ENCODE data around the gene ACER3. TPM values are rescaled to one million over a fixed set of nuclear protein-coding genes. Genes with fewer than 3 reads are reported as not detected.

The ACER3 gene
- total RNA-seq, 1 donor from 2014 or later, result 16.2 TPM

DNA sequence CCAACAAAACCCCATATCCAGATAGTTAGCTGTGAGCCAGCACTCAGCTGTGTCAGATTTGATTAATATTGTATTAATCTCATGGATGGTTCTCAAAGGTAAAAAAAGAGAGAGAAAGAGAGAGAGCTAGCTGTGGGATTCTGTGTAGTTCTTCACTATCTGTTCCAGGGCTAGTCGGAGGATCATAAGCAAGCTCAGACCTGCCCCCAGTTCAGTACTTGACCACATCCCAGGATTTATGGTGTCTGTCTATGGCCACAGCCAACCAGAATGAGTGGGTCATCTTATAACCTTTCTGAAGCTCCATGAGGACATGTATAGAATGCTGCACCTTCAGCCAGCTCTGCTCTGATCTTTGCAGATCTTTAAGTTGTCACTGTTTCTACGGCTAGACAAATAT, 160.0 kb downstream of the ACER3 start:
- Histone ChIP-seq H3K36me3 (no peaks in the 10 kb centered on the region), H3K27me3 (no peaks in the 10 kb centered on the region), H3K27ac (no peak overlapping the region), H3K9me3 (no peaks in the 10 kb centered on the region), H3K4me3 (no peak overlapping the region), H3K4me1 (peaks cover 14% of the 10 kb centered on the region)
- intact Hi-C loops (cut with DNase I), result no loop called here
- TF ChIP-seq POLR2AphosphoS5 (IDR thresholded peaks at IDR 0.05; ENCODE audit: insufficient read depth in 1 of 2, low read depth in 1 of 2), result no peak
- TF ChIP-seq, protein P1, sequence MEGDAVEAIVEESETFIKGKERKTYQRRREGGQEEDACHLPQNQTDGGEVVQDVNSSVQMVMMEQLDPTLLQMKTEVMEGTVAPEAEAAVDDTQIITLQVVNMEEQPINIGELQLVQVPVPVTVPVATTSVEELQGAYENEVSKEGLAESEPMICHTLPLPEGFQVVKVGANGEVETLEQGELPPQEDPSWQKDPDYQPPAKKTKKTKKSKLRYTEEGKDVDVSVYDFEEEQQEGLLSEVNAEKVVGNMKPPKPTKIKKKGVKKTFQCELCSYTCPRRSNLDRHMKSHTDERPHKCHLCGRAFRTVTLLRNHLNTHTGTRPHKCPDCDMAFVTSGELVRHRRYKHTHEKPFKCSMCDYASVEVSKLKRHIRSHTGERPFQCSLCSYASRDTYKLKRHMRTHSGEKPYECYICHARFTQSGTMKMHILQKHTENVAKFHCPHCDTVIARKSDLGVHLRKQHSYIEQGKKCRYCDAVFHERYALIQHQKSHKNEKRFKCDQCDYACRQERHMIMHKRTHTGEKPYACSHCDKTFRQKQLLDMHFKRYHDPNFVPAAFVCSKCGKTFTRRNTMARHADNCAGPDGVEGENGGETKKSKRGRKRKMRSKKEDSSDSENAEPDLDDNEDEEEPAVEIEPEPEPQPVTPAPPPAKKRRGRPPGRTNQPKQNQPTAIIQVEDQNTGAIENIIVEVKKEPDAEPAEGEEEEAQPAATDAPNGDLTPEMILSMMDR (IDR thresholded peaks at IDR 0.05), result no peak
- TF ChIP-seq POLR2A (IDR thresholded peaks at IDR 0.05), result no peak
- no peak for DNase-seq (ENCODE audit: extremely low spot score in 2 of 2)

DNA sequence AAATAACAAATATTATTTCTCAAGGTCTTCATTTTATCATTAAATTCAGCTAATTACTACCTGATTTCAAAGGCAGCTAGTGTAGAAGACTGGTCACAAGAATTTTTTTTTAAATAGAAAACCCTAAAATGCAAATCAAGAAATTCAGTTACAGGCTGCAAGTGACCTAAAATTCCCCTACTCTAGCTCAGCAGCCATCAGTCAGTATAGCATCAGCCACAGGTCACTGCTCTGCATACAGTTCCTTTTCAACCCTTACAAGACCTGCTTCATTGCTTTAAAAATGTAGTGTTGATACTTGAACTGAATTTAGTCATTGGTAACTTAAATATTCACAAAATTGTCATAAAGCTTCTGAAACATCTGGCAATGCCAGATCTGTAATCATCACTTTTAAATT, 164.0 kb downstream of the ACER3 start:
- TF ChIP-seq, protein P1 (IDR thresholded peaks at IDR 0.05), result no peak
- TF ChIP-seq POLR2A (IDR thresholded peaks at IDR 0.05) (no peak), POLR2AphosphoS5 (IDR thresholded peaks at IDR 0.05; ENCODE audit: insufficient read depth in 1 of 2, low read depth in 1 of 2) (no peak)
- Histone ChIP-seq H3K27ac (no peak overlapping the region), H3K9me3 (no peaks in the 10 kb centered on the region), H3K4me3 (no peak overlapping the region), H3K4me1 (peaks cover 10% of the 10 kb centered on the region), H3K27me3 (no peaks in the 10 kb centered on the region), H3K36me3 (no peaks in the 10 kb centered on the region)
- intact Hi-C loops (cut with DNase I), result no loop called here
- DNase-seq (ENCODE audit: extremely low spot score in 2 of 2), result no peak

DNA sequence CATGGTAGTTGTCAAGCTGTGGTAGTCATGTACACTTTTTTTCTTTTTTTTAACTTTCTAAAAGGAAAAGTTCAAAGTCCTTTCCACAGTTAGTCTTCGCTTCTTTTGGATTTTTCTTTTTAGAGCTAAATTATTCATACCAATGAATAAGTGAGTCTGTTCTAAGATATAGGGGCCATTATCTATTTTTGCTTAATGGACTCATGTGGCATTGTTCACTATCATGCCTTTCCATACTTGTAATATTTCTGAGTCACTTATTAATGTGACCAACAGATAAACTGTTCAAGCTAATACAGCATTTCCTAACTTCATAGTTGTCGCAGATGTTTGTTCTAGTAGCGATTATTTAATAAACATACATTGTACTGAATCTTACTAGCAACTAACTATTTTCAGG, 165.5 kb downstream of the ACER3 start:
- Histone ChIP-seq H3K4me1 (no peaks in the 10 kb centered on the region), H3K4me3 (no peak overlapping the region), H3K36me3 (no peaks in the 10 kb centered on the region), H3K27me3 (no peaks in the 10 kb centered on the region), H3K27ac (no peak overlapping the region), H3K9me3 (no peaks in the 10 kb centered on the region)
- intact Hi-C loops (cut with DNase I), result no loop called here
- TF ChIP-seq POLR2AphosphoS5 (IDR thresholded peaks at IDR 0.05; ENCODE audit: insufficient read depth in 1 of 2, low read depth in 1 of 2) (no peak), POLR2A (IDR thresholded peaks at IDR 0.05) (no peak)
- TF ChIP-seq, protein P1 (IDR thresholded peaks at IDR 0.05), result no peak
- no peak for DNase-seq (ENCODE audit: extremely low spot score in 2 of 2)

DNA sequence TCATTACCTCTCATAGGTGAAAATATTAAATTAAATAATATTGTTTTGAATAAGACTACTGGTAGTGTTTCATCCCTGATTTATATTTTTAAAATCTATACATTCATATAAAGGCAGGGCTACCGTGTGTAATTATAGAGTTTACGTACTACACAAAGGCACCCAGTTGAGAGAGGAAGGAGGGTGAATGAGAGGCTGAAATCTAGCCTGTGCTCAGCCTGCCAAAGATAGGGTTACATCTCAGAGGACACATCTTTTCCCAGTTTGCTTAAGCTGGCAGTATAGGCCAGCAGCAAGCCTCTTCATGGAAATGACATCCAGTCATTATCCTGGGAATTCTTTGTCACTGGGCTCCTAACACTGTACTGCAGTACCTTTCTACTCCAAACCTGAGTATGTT, 166.0 kb downstream of the ACER3 start:
- no peak overlapping the region for H3K27ac ChIP-seq
- no peak for DNase-seq (ENCODE audit: extremely low spot score in 2 of 2)
- H3K36me3 ChIP-seq, result no peaks in the 10 kb centered on the region
- no peak overlapping the region for H3K4me3 ChIP-seq
- H3K27me3 ChIP-seq, result no peaks in the 10 kb centered on the region
- intact Hi-C loops (cut with DNase I), result no loop called here
- no peaks in the 10 kb centered on the region for H3K9me3 ChIP-seq
- no peaks in the 10 kb centered on the region for H3K4me1 ChIP-seq
- no peak for TF ChIP-seq POLR2AphosphoS5 (IDR thresholded peaks at IDR 0.05; ENCODE audit: insufficient read depth in 1 of 2, low read depth in 1 of 2)
- TF ChIP-seq, protein P1 (IDR thresholded peaks at IDR 0.05), result no peak

DNA sequence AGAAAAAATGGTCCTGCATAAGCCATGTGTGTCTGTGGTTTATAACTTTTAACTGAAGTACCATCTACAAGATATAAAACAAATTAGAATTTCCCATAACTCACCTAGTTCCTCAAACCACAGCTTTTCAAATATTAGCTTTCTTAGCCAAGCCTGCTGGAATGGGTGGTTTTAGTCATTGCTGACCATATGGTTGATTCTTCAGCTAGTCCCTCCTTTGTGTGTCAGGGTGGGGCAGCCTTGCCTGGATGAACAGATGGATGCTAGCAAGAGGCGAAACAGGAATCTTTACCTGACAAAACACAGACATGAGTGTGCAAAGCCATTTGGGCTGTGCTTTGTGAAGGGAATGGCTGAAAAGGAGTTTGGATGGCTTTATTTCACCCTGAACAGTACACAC, 166.6 kb downstream of the ACER3 start:
- intact Hi-C loops (cut with DNase I), result no loop called here
- Histone ChIP-seq H3K4me1 (no peaks in the 10 kb centered on the region), H3K9me3 (no peaks in the 10 kb centered on the region), H3K36me3 (no peaks in the 10 kb centered on the region), H3K27ac (no peak overlapping the region), H3K27me3 (no peaks in the 10 kb centered on the region), H3K4me3 (no peak overlapping the region)
- no peak for DNase-seq (ENCODE audit: extremely low spot score in 2 of 2)
- TF ChIP-seq POLR2A (IDR thresholded peaks at IDR 0.05) (no peak), POLR2AphosphoS5 (IDR thresholded peaks at IDR 0.05; ENCODE audit: insufficient read depth in 1 of 2, low read depth in 1 of 2) (no peak)
- TF ChIP-seq, protein P1 (IDR thresholded peaks at IDR 0.05), result no peak
